B cell (primary cell): ENCODE results near the gene GEMIN2. TPM values are rescaled to one million over a fixed set of nuclear protein-coding genes. Genes with fewer than 3 reads are reported as not detected.
"Not testable (repeated sequence)": the region's sequence is repeated elsewhere in the genome, so short reads cannot be mapped to it uniquely, and the experiment has no call there.

ENCODE experiments used
- ATAC-seq: fragments of 200-7000 bp; cut with Tn5 transposase; one replicate; pipeline ENCODE4 v1.10.0; 2021; ENCODE audit warnings: low read depth, mild to moderate bottlenecking, moderate number of reproducible peaks, moderate library complexity
- CTCF ChIA-PET: fragments of 350-600 bp; sonication (Branson Sonifier 250); formaldehyde crosslinking; loops from one replicate; lab custom pipeline; 2021; ENCODE audit warnings: antibody characterized with exemption, inconsistent platforms; lab: Charles Lee
- POLR2A ChIA-PET: fragments of 350-600 bp; sonication (Branson Sonifier 250); formaldehyde crosslinking; loops from one replicate; lab custom pipeline; 2021; ENCODE audit warnings: antibody characterized with exemption; lab: Charles Lee
- DNase-seq: peaks from one replicate; pipeline ENCODE4 v3.0.0; 2013
- H2AFZ ChIP-seq: 2 replicates; pipeline ENCODE4 v1.6.1; 2012; ENCODE audit warnings: mild to moderate bottlenecking, low read depth, low read length; ENCODE audit not compliant: insufficient read depth, poor library complexity, severe bottlenecking
- H3K27ac ChIP-seq, 2 donors: 1 replicate in 1 of 2; 2 replicates in 1 of 2; pipeline ENCODE4 v1.5.1; 2012 to 2013; ENCODE audit warnings: low read length in 2 of 2, mild to moderate bottlenecking in 2 of 2, moderate library complexity in 1 of 2
- H3K27me3 ChIP-seq, 4 experiments: fragments of 200-600 bp in 1 of 4; sonication (generic) in 1 of 4; replicated peaks in 1 of 4; 1 replicate in 2 of 4; 2 replicates in 2 of 4; pipeline versions ENCODE4 v1.6.1 to v1.7.0; 2013 to 2016; ENCODE audit warnings: low read length in 3 of 4, mild to moderate bottlenecking in 2 of 4, mixed read lengths in 1 of 4, moderate library complexity in 1 of 4; ENCODE audit not compliant: insufficient read depth in 4 of 4, control insufficient read depth in 3 of 4; ENCODE audit errors: control extremely low read depth in 1 of 4
- H3K36me3 ChIP-seq, 2 experiments: replicated peaks in 1 of 2; 1 replicate in 1 of 2; 2 replicates in 1 of 2; pipeline versions ENCODE4 v1.6.1 to v1.7.1; 2013; ENCODE audit warnings: low read length in 1 of 2; ENCODE audit not compliant: insufficient read depth in 2 of 2, control insufficient read depth in 1 of 2; ENCODE audit errors: control extremely low read depth in 1 of 2, extremely low read depth in 1 of 2
- H3K4me1 ChIP-seq, 2 donors: fragments of 200-600 bp in 1 of 2; sonication (generic) in 1 of 2; 1 replicate in 1 of 2; 2 replicates in 1 of 2; pipeline versions ENCODE4 v1.5.1 to v1.6.1; 2013 to 2017; ENCODE audit warnings: low read length in 2 of 2; ENCODE audit not compliant: control insufficient read depth in 2 of 2, insufficient read depth in 2 of 2
- H3K4me2 ChIP-seq: replicated peaks from 2 replicates; pipeline ENCODE3; 2012; ENCODE audit warnings: mild to moderate bottlenecking, low read depth, low read length; ENCODE audit not compliant: poor library complexity, severe bottlenecking
- H3K4me3 ChIP-seq, 5 experiments: fragments of 200-600 bp in 1 of 5; sonication (generic) in 1 of 5; 1 replicate in 3 of 5; 2 replicates in 2 of 5; pipeline versions ENCODE4 v1.5.1 to v1.7.0; 2011 to 2016; ENCODE audit warnings: low read length in 4 of 5, mild to moderate bottlenecking in 4 of 5, low read depth in 2 of 5, control low read depth in 1 of 5, moderate library complexity in 1 of 5; ENCODE audit not compliant: insufficient read depth in 1 of 5; ENCODE audit errors: control extremely low read depth in 1 of 5, extremely low read depth in 1 of 5
- H3K79me2 ChIP-seq: fragments of 200-600 bp; sonication (generic); one replicate; pipeline ENCODE4 v1.6.0; 2016; ENCODE audit warnings: low read length; ENCODE audit not compliant: control insufficient read depth, insufficient read depth
- H3K9ac ChIP-seq: fragments of 200-600 bp; sonication (generic); 2 replicates; pipeline ENCODE4 v1.6.1; 2017; ENCODE audit warnings: mild to moderate bottlenecking, low read length, moderate library complexity
- H3K9me3 ChIP-seq, 3 donors: one replicate each; pipeline versions ENCODE4 v1.6.1 to v1.7.1; 2013; ENCODE audit warnings: low read length in 2 of 3; ENCODE audit not compliant: control insufficient read depth in 2 of 3, insufficient read depth in 1 of 3; ENCODE audit errors: control extremely low read depth in 1 of 3
- H4K20me1 ChIP-seq: 2 replicates; pipeline ENCODE4 v1.6.0; 2012; ENCODE audit warnings: mild to moderate bottlenecking, low read length; ENCODE audit not compliant: insufficient read depth, control insufficient read depth, poor library complexity, severe bottlenecking
- H3K27ac Mint-ChIP-seq: one replicate; pipeline ENCODE4 v1.8.0; 2021; ENCODE audit warnings: mixed read lengths
- H3K27me3 Mint-ChIP-seq: one replicate; pipeline ENCODE4 v1.8.0; 2021; ENCODE audit warnings: mixed read lengths
- H3K4me1 Mint-ChIP-seq: one replicate; pipeline ENCODE4 v1.8.0; 2021; ENCODE audit warnings: mixed read lengths
- H3K4me3 Mint-ChIP-seq: one replicate; pipeline ENCODE4 v1.8.0; 2021; ENCODE audit warnings: mixed read lengths
- H3K9me3 Mint-ChIP-seq: one replicate; pipeline ENCODE4 v1.8.0; 2022; ENCODE audit warnings: mixed read lengths; ENCODE audit not compliant: insufficient read depth
- EZH2 ChIP-seq: IDR thresholded peaks from 2 replicates; pipeline ENCODE4 v1.6.1; 2012; ENCODE audit warnings: borderline replicate concordance, low read depth, mild to moderate bottlenecking, moderate library complexity, low read length; ENCODE audit not compliant: insufficient read depth, poor library complexity, severe bottlenecking
- WGBS: methylation state at CpG from one replicate; pipeline ENCODE4 v1.1.5; 2013; ENCODE audit warnings: missing lambda C conversion rate; ENCODE audit not compliant: insufficient coverage; 5-methylcytosine and 5-hydroxymethylcytosine counted together
- intact Hi-C: fragments of 100-400 bp; cut with micrococcal nuclease; formaldehyde crosslinking; loops from one replicate; pipeline ENCODE4 v1.10.0; 2022
- polyA plus RNA-seq: library from polyadenylated mRNA; depleted of rRNA; stranded (reverse); fragments of >200 nt; gene quantifications from 2 replicates; pipeline ENCODE4 v1.2.3, GENCODE V29; 2012
- total RNA-seq, 2 donors: library from RNA; stranded (reverse); fragments of 120-200 nt in 1 of 2; gene quantifications; 1 replicate in 1 of 2; 2 replicates in 1 of 2; pipeline versions ENCODE4 v1.2.3 to v1.2.4, GENCODE V29; 2013 to 2022
- TF ChIP-seq, protein P1 (sequence below): fragments of 200-600 bp; IDR thresholded peaks from one replicate; pipeline ENCODE4 v1.8.0; 2022; ENCODE audit warnings: antibody characterized with exemption, mild to moderate bottlenecking

The GEMIN2 gene
- total and polyA plus RNA-seq, 2 donors (not counting 1 experiment from before 2014, with no cell fraction given), result 13.4 to 14.4 TPM

DNA sequence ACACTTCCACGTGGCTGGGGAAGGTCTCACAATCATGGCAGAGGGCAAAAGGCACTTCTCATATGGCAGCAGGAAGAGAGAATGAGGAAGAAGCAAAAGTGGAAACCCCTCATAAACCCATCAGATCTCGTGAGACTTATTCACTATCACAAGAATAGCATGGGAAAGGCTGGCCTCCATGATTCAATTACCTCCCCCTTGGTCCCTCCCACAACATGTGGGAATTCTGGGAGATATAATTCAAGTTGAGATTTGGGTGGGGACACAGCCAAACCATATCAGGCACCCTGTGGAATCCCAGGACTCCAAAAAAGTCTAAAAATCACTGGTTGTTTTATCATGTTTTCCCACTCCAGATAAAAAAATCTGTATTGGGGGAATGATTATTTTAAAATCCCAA, 29.1 kb downstream of the GEMIN2 start:
- WGBS, result no CpG with 5 or more reads among the region's 2 CpGs
- H3K9me3 Mint-ChIP-seq, H4K20me1 ChIP-seq, H3K4me2 ChIP-seq, H3K9ac ChIP-seq, H3K4me3 Mint-ChIP-seq, H3K27ac ChIP-seq, POLR2A ChIA-PET, H2AFZ ChIP-seq, H3K4me3 ChIP-seq, DNase-seq, H3K27me3 ChIP-seq, ATAC-seq, intact Hi-C loops, H3K79me2 ChIP-seq, H3K27ac Mint-ChIP-seq, CTCF ChIA-PET, H3K27me3 Mint-ChIP-seq, H3K4me1 ChIP-seq, H3K36me3 ChIP-seq: not testable (repeated sequence)
- H3K4me1 Mint-ChIP-seq, result peaks cover 12% of the 10 kb centered on the region
- peaks cover 0 to 12% (median 5%) of the 10 kb centered on the region in 3 donors for H3K9me3 ChIP-seq

DNA sequence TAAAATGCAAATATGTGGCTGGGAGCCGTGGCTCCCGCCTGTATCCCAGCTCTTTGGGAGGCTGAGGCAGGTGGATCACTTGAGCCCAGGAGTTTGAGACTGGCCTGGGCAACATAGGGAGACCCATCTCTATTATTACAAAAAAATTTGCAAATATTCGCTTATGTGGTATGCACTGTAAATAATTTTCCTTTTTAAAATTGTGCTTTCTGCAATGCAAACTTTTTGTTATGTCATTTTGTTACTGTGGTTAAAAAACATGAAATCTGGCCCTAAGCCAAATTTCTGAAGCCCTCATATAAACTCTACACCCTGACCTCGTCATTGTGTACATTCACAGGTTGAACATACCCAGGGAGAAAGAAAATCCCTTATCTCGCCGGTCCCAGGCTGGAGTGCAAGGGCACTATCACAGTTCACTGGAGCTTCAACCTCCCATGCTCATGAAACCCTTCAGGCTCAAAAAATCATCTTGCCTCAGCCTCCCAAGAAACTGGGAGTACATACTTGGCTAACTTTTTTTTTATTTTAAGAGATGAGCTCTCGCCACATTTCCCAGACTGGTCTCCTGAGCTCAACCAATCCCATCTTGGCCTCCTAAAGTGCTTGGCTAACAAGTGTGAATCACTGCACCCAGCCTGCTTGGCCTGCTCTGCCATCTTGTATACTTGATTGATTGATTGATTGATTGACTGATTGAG, 31.3 kb downstream of the GEMIN2 start:
- Histone ChIP-seq H3K4me2 (no peak overlapping the region), H3K9me3 (peaks cover 0 to 12% (median 5%) of the 10 kb centered on the region in 3 donors), H2AFZ (no peak overlapping the region), H3K36me3 (peaks cover 5 to 8% of the 10 kb centered on the region in 2 experiments), H3K27me3 (no peaks in the 10 kb centered on the region), H4K20me1 (no peaks in the 10 kb centered on the region), H3K4me1 (peaks cover 6% of the 10 kb centered on the region in 2 donors), H3K79me2 (no peaks in the 10 kb centered on the region), H3K9ac (no peak overlapping the region), H3K27ac (no peak overlapping the region), H3K4me3 (no peak overlapping the region)
- H3K4me3 Mint-ChIP-seq, result no peak overlapping the region
- ChIA-PET CTCF (no interaction called here), POLR2A (no interaction called here)
- DNase-seq, result no peak
- no peaks in the 10 kb centered on the region for H3K27me3 Mint-ChIP-seq
- H3K4me1 Mint-ChIP-seq, result peaks cover 8% of the 10 kb centered on the region
- TF ChIP-seq, protein P1, sequence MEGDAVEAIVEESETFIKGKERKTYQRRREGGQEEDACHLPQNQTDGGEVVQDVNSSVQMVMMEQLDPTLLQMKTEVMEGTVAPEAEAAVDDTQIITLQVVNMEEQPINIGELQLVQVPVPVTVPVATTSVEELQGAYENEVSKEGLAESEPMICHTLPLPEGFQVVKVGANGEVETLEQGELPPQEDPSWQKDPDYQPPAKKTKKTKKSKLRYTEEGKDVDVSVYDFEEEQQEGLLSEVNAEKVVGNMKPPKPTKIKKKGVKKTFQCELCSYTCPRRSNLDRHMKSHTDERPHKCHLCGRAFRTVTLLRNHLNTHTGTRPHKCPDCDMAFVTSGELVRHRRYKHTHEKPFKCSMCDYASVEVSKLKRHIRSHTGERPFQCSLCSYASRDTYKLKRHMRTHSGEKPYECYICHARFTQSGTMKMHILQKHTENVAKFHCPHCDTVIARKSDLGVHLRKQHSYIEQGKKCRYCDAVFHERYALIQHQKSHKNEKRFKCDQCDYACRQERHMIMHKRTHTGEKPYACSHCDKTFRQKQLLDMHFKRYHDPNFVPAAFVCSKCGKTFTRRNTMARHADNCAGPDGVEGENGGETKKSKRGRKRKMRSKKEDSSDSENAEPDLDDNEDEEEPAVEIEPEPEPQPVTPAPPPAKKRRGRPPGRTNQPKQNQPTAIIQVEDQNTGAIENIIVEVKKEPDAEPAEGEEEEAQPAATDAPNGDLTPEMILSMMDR, result no peak
- no peak for TF ChIP-seq EZH2
- peaks cover 2% of the 10 kb centered on the region for H3K9me3 Mint-ChIP-seq
- no peak overlapping the region for H3K27ac Mint-ChIP-seq
- no peak for ATAC-seq
- 90% methylated on average over 3 of the region's 7 CpGs for WGBS
- intact Hi-C loops, result no loop called here
